ENCODE data around the gene BBC3.

The BBC3 gene

GRCh38 chr19:47274891-47275761, 44.1 kb upstream of the BBC3 start:
- H3K36me3 ChIP-seq (replicated peaks in 1 of 2; ENCODE audit: control insufficient read depth in 2 of 2, insufficient read depth in 2 of 2, low read length in 2 of 2) = peaks cover 12 to 26% of the 10 kb centered on the region in 2 donors
- H3K9me3 ChIP-seq (replicated peaks in 1 of 2; ENCODE audit: control insufficient read depth in 2 of 2, insufficient read depth in 1 of 2, low read depth in 1 of 2, low read length in 2 of 2) = no peaks in the 10 kb centered on the region
- H2BK12ac ChIP-seq (ENCODE audit: low read length) = no peak overlapping the region
- peak overlapping the region; percentile 100 for H3K4me2 ChIP-seq (ENCODE audit: insufficient read depth, low read length, poor library complexity, severe bottlenecking)
- no peak overlapping the region for H3K4ac ChIP-seq (ENCODE audit: low read length)
- no peak overlapping the region for H2BK120ac ChIP-seq (ENCODE audit: low read depth, low read length)
- H4K91ac ChIP-seq (ENCODE audit: low read depth, low read length, poor library complexity) = no peak overlapping the region
- peak overlapping the region; percentile 69 to 89 for H3K4me3 ChIP-seq (ENCODE audit: low read length in 2 of 2)
- peaks cover 17 to 23% of the 10 kb centered on the region in 2 donors for H3K4me1 ChIP-seq (ENCODE audit: control insufficient read depth in 2 of 2, insufficient read depth in 1 of 2, low read depth in 1 of 2, low read length in 2 of 2)
- H3K27me3 ChIP-seq (ENCODE audit: control insufficient read depth in 3 of 3, insufficient read depth in 3 of 3, low read depth in 1 of 3, low read length in 3 of 3) = no peaks in the 10 kb centered on the region
- peak overlapping the region; percentile 90 for H3K23ac ChIP-seq (ENCODE audit: low read depth, low read length, poor library complexity)
- H3K14ac ChIP-seq (ENCODE audit: low read length) = peak overlapping the region; percentile 66
- peaks cover 4% of the 10 kb centered on the region for H3K79me1 ChIP-seq (ENCODE audit: low read depth, low read length)
- peak overlapping the region; percentile 78 for H2AFZ ChIP-seq (ENCODE audit: low read length)
- no CpG with 5 or more reads among the region's 82 CpGs for WGBS, 2 donors (ENCODE audit: extremely low coverage in 2 of 2, insufficient read length in 2 of 2, insufficient replicate concordance in 1 of 2)
- H4K8ac ChIP-seq (ENCODE audit: low read depth, low read length) = no peak overlapping the region
- H2BK5ac ChIP-seq (ENCODE audit: low read length) = peak overlapping the region; percentile 72
- peak overlapping the region; percentile 91 for H3K18ac ChIP-seq (ENCODE audit: low read length)
- no peak for DNase-seq (ENCODE audit: low spot score)
- H3K27ac ChIP-seq (replicated peaks; ENCODE audit: low read length) = no peak overlapping the region
- H2AK5ac ChIP-seq (ENCODE audit: low read depth, low read length) = peak overlapping the region; percentile 66
- peak overlapping the region; percentile 98 for H3K9ac ChIP-seq (ENCODE audit: low read depth, low read length, poor library complexity)
- no peak overlapping the region for H2BK15ac ChIP-seq (ENCODE audit: low read length)

GRCh38 chr19:47274071-47274890, 43.3 kb upstream of the BBC3 start, which contains the start of gene INAFM1:
INAFM1 (plus strand) TSS chr19:47274885; CDS start chr19:47274920, 35 bp downstream.
- H3K36me3 ChIP-seq (replicated peaks in 1 of 2; ENCODE audit: control insufficient read depth in 2 of 2, insufficient read depth in 2 of 2, low read length in 2 of 2) = peaks cover 13 to 33% of the 10 kb centered on the region in 2 donors
- H3K9me3 ChIP-seq (replicated peaks in 1 of 2; ENCODE audit: control insufficient read depth in 2 of 2, insufficient read depth in 1 of 2, low read depth in 1 of 2, low read length in 2 of 2) = no peaks in the 10 kb centered on the region
- peaks cover 5% of the 10 kb centered on the region for H3K79me1 ChIP-seq (ENCODE audit: low read depth, low read length)
- H3K9ac ChIP-seq (ENCODE audit: low read depth, low read length, poor library complexity) = peak within 1 kb of the TSS; percentile 98
- no peaks in the 10 kb centered on the region for H3K27me3 ChIP-seq (ENCODE audit: control insufficient read depth in 3 of 3, insufficient read depth in 3 of 3, low read depth in 1 of 3, low read length in 3 of 3)
- DNase-seq (ENCODE audit: low spot score) = peak; percentile 96
- H2BK5ac ChIP-seq (ENCODE audit: low read length) = peak within 1 kb of the TSS; percentile 98
- H3K14ac ChIP-seq (ENCODE audit: low read length) = peak within 1 kb of the TSS; percentile 96
- peaks cover 17 to 23% of the 10 kb centered on the region in 2 donors for H3K4me1 ChIP-seq (ENCODE audit: control insufficient read depth in 2 of 2, insufficient read depth in 1 of 2, low read depth in 1 of 2, low read length in 2 of 2)
- peak within 1 kb of the TSS; percentile 69 to 89 for H3K4me3 ChIP-seq (ENCODE audit: low read length in 2 of 2)
- no CpG with 5 or more reads among the region's 72 CpGs for WGBS, 2 donors (ENCODE audit: extremely low coverage in 2 of 2, insufficient read length in 2 of 2, insufficient replicate concordance in 1 of 2)
- H2BK15ac ChIP-seq (ENCODE audit: low read length) = peak within 1 kb of the TSS; percentile 15
- H2AFZ ChIP-seq (ENCODE audit: low read length) = peak within 1 kb of the TSS; percentile 91
- no peak within 1 kb of the TSS for H4K8ac ChIP-seq (ENCODE audit: low read depth, low read length)
- peak within 1 kb of the TSS; percentile 99 for H3K18ac ChIP-seq (ENCODE audit: low read length)
- H3K27ac ChIP-seq (replicated peaks; ENCODE audit: low read length) = peak within 1 kb of the TSS; percentile 98
- H2BK120ac ChIP-seq (ENCODE audit: low read depth, low read length) = no peak within 1 kb of the TSS
- H2BK12ac ChIP-seq (ENCODE audit: low read length) = no peak within 1 kb of the TSS
- H2AK5ac ChIP-seq (ENCODE audit: low read depth, low read length) = peak within 1 kb of the TSS; percentile 66
- H3K4ac ChIP-seq (ENCODE audit: low read length) = no peak within 1 kb of the TSS
- H3K4me2 ChIP-seq (ENCODE audit: insufficient read depth, low read length, poor library complexity, severe bottlenecking) = peak within 1 kb of the TSS; percentile 100
- no peak within 1 kb of the TSS for H4K91ac ChIP-seq (ENCODE audit: low read depth, low read length, poor library complexity)
- H3K23ac ChIP-seq (ENCODE audit: low read depth, low read length, poor library complexity) = peak within 1 kb of the TSS; percentile 99

DNA sequence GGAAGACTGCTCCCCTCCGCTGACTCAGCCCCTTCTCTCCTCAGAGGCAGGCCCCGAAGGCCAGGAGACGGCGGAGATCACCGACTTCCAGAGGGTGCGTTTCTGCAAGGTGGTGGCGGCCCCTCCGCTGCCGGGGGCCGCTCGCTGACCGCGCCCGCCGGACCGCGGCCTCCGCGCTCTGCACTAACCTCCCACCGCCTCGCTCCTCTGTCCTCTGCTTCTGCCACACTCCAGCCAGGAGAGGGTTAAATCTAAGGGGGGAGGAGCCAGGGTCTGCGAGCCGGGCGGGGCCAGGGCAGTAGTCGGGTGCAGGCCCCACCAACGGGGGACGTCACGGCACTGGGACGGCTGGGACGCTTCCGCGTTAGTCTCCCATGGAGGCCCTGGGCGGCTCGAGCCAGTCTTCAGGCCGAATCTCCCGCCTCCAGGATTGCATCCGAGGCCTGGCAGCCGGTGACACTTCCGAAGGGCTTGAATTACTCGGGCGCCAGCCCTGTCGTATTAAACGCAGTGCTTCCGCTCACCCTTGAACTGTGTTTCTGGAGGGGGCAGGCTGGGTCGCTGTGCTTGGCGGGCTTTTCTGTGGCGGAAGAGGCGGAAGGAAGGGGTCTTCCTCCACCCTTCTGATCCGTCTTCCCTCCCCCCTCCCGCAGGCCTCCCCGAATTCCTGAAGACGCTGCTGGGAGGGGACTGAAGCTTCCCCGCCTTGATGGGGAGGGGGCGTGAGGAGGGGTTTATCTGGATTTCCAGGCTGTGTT, 42.5 kb upstream of the BBC3 start:
- peaks cover 13 to 38% of the 10 kb centered on the region in 2 donors for H3K36me3 ChIP-seq (replicated peaks in 1 of 2; ENCODE audit: control insufficient read depth in 2 of 2, insufficient read depth in 2 of 2, low read length in 2 of 2)

More for the DNA sequence above, 42.5 kb upstream of the BBC3 start:
- Histone ChIP-seq H3K27ac (replicated peaks; ENCODE audit: low read length) (peak overlapping the region; percentile 78), H3K4me3 (ENCODE audit: low read length in 2 of 2) (peak overlapping the region; percentile 69 to 82), H2AK5ac (ENCODE audit: low read depth, low read length) (peak overlapping the region; percentile 96), H3K4ac (ENCODE audit: low read length) (peak overlapping the region; percentile 26), H2BK120ac (ENCODE audit: low read depth, low read length) (no peak overlapping the region), H3K23ac (ENCODE audit: low read depth, low read length, poor library complexity) (peak overlapping the region; percentile 99), H3K9me3 (replicated peaks in 1 of 2; ENCODE audit: control insufficient read depth in 2 of 2, insufficient read depth in 1 of 2, low read depth in 1 of 2, low read length in 2 of 2) (no peaks in the 10 kb centered on the region), H3K14ac (ENCODE audit: low read length) (no peak overlapping the region), H2AFZ (ENCODE audit: low read length) (peak overlapping the region; percentile 91), H4K91ac (ENCODE audit: low read depth, low read length, poor library complexity) (peak overlapping the region; percentile 81), H3K9ac (ENCODE audit: low read depth, low read length, poor library complexity) (peak overlapping the region; percentile 90), H3K18ac (ENCODE audit: low read length) (peak overlapping the region; percentile 96), H3K27me3 (ENCODE audit: control insufficient read depth in 3 of 3, insufficient read depth in 3 of 3, low read depth in 1 of 3, low read length in 3 of 3) (no peaks in the 10 kb centered on the region), H2BK15ac (ENCODE audit: low read length) (peak overlapping the region; percentile 93), H3K4me1 (ENCODE audit: control insufficient read depth in 2 of 2, insufficient read depth in 1 of 2, low read depth in 1 of 2, low read length in 2 of 2) (peaks cover 17 to 23% of the 10 kb centered on the region in 2 donors), H2BK12ac (ENCODE audit: low read length) (peak overlapping the region; percentile 11), H4K8ac (ENCODE audit: low read depth, low read length) (no peak overlapping the region), H3K4me2 (ENCODE audit: insufficient read depth, low read length, poor library complexity, severe bottlenecking) (peak overlapping the region; percentile 90), H3K79me1 (ENCODE audit: low read depth, low read length) (peaks cover 5% of the 10 kb centered on the region), H2BK5ac (ENCODE audit: low read length) (peak overlapping the region; percentile 98)
- WGBS, 2 donors (ENCODE audit: extremely low coverage in 2 of 2, insufficient read length in 2 of 2, insufficient replicate concordance in 1 of 2) = no CpG with 5 or more reads among the region's 54 CpGs
- DNase-seq (ENCODE audit: low spot score) = peak; percentile 90

All from neuronal stem cell (in vitro differentiated cells).